PC-9 (cell line): ENCODE results near the gene ZNF687. TPM values are rescaled to one million over a fixed set of nuclear protein-coding genes. Genes with fewer than 3 reads are reported as not detected.

Experiments used
- BruUV-seq: library from RNA; stranded (reverse); fragments of 400-500 nt; replicated peaks from 2 replicates; lab custom pipeline; 2021; lab: Mats Ljungman, UMichigan
- CTCF ChIA-PET: fragments of 300-600 bp; sonication (Branson Sonifier 250); formaldehyde crosslinking; loops from one replicate; lab custom pipeline; 2022; ENCODE audit warnings: antibody characterized with exemption; lab: Charles Lee
- POLR2A ChIA-PET: fragments of 300-600 bp; sonication (Branson Sonifier 250); formaldehyde crosslinking; loops from one replicate; lab custom pipeline; 2022; ENCODE audit warnings: antibody characterized with exemption; ENCODE audit not compliant: unreplicated experiment; lab: Charles Lee
- DNase-seq, 2 experiments: peaks; one replicate each; pipeline versions ENCODE4 v3.0.0 to v3.0.0-alpha.2; 2015 to 2022; ENCODE audit warnings: mixed read lengths in 1 of 2
- H2AFZ ChIP-seq: fragments of 200-600 bp; sonication (generic); 2 replicates; pipeline ENCODE4 v1.8.1; 2017; ENCODE audit warnings: antibody characterized with exemption
- H3F3A ChIP-seq: fragments of 200-600 bp; sonication (generic); 2 replicates; pipeline ENCODE4 v1.8.1; 2017; ENCODE audit warnings: antibody characterized with exemption, mild to moderate bottlenecking, low read depth; ENCODE audit not compliant: insufficient read depth
- H3K27ac ChIP-seq: fragments of 200-600 bp; sonication (generic); 2 replicates; pipeline ENCODE4 v1.6.1; 2016; ENCODE audit warnings: mixed run types
- H3K27me3 ChIP-seq: fragments of 200-600 bp; sonication (generic); 2 replicates; pipeline ENCODE4 v1.6.1; 2016; ENCODE audit warnings: low read depth, mixed run types; ENCODE audit not compliant: insufficient read depth
- H3K36me3 ChIP-seq: fragments of 200-600 bp; sonication (generic); 2 replicates; pipeline ENCODE4 v1.6.1; 2016; ENCODE audit warnings: low read depth, mixed run types
- H3K4me1 ChIP-seq: fragments of 200-600 bp; sonication (generic); replicated peaks from 2 replicates; pipeline ENCODE4 v1.6.1; 2016; ENCODE audit warnings: mixed run types; ENCODE audit not compliant: insufficient read depth
- H3K4me2 ChIP-seq: fragments of 200-600 bp; sonication (generic); 2 replicates; pipeline ENCODE4 v1.6.1; 2017; ENCODE audit warnings: mixed run types
- H3K4me3 ChIP-seq: fragments of 200-600 bp; sonication (generic); 2 replicates; pipeline ENCODE4 v1.6.1; 2016; ENCODE audit warnings: mixed run types
- H3K79me2 ChIP-seq: fragments of 200-600 bp; sonication (generic); 2 replicates; pipeline ENCODE4 v1.6.1; 2017; ENCODE audit warnings: low read depth, mixed run types
- H3K9me2 ChIP-seq: fragments of 200-600 bp; sonication (generic); 2 replicates; pipeline ENCODE4 v1.8.1; 2017; ENCODE audit warnings: mild to moderate bottlenecking; ENCODE audit not compliant: insufficient read depth
- H3K9me3 ChIP-seq: fragments of 200-600 bp; sonication (generic); 2 replicates; pipeline ENCODE4 v1.8.1; 2016; ENCODE audit warnings: low read depth; ENCODE audit not compliant: insufficient read depth
- H4K20me1 ChIP-seq: fragments of 200-600 bp; sonication (generic); 2 replicates; pipeline ENCODE4 v1.8.1; 2017; ENCODE audit not compliant: insufficient read depth
- EZH2 ChIP-seq: fragments of 200-600 bp; sonication (generic); IDR thresholded peaks from 2 replicates; pipeline ENCODE4 v1.8.0; 2017; ENCODE audit warnings: antibody characterized with exemption, low read depth
- intact Hi-C: fragments of 100-400 bp; cut with micrococcal nuclease; formaldehyde crosslinking; loops from one replicate; pipeline ENCODE4 v1.10.0; 2022; ENCODE audit not compliant: unreplicated experiment
- total RNA-seq: library from RNA; stranded (reverse); gene quantifications from 2 replicates; pipeline ENCODE4 v1.2.3, GENCODE V29; 2021
- TF ChIP-seq, protein P1 (sequence below): fragments of 200-600 bp; sonication (generic); conservative IDR thresholded peaks from 2 replicates; pipeline ENCODE4 v1.6.1; 2017; ENCODE audit warnings: mixed run types, antibody characterized with exemption, mild to moderate bottlenecking, moderate library complexity

Gene ZNF687
- total RNA-seq, 1 experiment from 2014 or later = 26.6 TPM

GRCh38 chr1:151336556-151336955, 54.5 kb downstream of the ZNF687 start:
- no peaks in the 10 kb centered on the region for H3K4me1 ChIP-seq
- H3K27me3 ChIP-seq = no peaks in the 10 kb centered on the region
- H3K9me2 ChIP-seq = no peaks in the 10 kb centered on the region
- DNase-seq = no peak
- POLR2A ChIA-PET = no interaction called here
- H3K36me3 ChIP-seq = no peaks in the 10 kb centered on the region
- H3K4me3 ChIP-seq = no peak overlapping the region
- BruUV-seq = no TSS peak
- no peak overlapping the region for H2AFZ ChIP-seq
- no peak overlapping the region for H3K27ac ChIP-seq
- TF ChIP-seq EZH2 = no peak
- TF ChIP-seq, protein P1, sequence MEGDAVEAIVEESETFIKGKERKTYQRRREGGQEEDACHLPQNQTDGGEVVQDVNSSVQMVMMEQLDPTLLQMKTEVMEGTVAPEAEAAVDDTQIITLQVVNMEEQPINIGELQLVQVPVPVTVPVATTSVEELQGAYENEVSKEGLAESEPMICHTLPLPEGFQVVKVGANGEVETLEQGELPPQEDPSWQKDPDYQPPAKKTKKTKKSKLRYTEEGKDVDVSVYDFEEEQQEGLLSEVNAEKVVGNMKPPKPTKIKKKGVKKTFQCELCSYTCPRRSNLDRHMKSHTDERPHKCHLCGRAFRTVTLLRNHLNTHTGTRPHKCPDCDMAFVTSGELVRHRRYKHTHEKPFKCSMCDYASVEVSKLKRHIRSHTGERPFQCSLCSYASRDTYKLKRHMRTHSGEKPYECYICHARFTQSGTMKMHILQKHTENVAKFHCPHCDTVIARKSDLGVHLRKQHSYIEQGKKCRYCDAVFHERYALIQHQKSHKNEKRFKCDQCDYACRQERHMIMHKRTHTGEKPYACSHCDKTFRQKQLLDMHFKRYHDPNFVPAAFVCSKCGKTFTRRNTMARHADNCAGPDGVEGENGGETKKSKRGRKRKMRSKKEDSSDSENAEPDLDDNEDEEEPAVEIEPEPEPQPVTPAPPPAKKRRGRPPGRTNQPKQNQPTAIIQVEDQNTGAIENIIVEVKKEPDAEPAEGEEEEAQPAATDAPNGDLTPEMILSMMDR = no peak
- intact Hi-C loops = no loop called here
- peaks cover 16% of the 10 kb centered on the region for H3F3A ChIP-seq
- CTCF ChIA-PET = interaction anchor here (0.6 to 0.7 kb wide), 2 partner anchors 44 to 263 kb away, joined by 3 read pairs; no protein-coding TSS in a partner anchor
- H4K20me1 ChIP-seq = no peaks in the 10 kb centered on the region
- no peaks in the 10 kb centered on the region for H3K79me2 ChIP-seq
- no peak overlapping the region for H3K4me2 ChIP-seq
- no peaks in the 10 kb centered on the region for H3K9me3 ChIP-seq

DNA sequence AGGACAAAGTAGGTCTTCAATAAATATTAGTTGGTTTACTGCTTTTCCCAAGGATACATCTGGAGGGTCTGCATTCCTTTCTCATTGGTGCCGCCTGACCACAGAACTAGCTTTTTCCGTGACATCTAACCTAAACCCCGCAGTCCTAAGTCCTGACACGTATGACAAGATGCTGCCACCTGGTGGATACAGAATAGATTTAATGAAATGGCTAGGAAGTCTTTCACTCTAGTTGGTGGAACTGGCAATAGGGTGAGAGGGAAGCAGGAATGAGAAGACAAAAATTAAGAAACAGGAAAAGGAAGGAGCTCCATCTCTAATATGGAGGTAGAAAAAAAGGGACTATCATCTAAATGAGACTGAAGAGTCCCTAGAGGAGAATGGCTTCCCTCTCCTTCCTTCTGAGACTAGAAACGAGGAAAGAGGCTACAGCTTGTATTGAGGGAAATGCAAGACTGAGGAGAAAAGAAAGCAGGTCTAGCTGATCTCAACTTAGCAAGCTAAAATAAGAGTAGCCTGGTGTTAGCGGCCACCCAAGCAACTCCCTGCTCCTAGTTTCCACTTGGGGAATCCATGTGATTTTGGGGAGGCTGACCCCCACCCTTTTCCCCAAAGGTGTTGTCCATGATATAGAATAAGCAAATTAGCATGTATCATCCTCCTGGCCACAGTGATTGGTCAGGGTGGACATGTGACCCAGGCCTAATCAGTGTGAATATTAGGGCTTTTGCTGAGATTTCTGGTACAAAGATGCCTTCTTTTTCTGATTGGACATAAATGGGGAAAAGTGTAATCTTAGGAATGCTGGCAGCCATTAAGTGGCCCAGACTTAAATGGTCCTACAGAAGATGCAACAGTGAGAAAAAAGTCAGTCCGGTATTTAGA, 59.0 kb downstream of the ZNF687 start:
- Histone ChIP-seq H3K9me3 (no peaks in the 10 kb centered on the region), H3K4me3 (no peak overlapping the region), H3K79me2 (peaks cover 4% of the 10 kb centered on the region; the same call in 1 of the 2 replicates), H2AFZ (no peak overlapping the region), H3K27me3 (no peaks in the 10 kb centered on the region), H3K4me1 (peaks cover 2% of the 10 kb centered on the region; the same call in 1 of the 2 replicates), H4K20me1 (no peaks in the 10 kb centered on the region), H3K9me2 (no peaks in the 10 kb centered on the region), H3F3A (peaks cover 21% of the 10 kb centered on the region), H3K36me3 (peaks cover 4% of the 10 kb centered on the region; the same call in 1 of the 2 replicates), H3K4me2 (no peak overlapping the region), H3K27ac (peak overlapping the region; percentile 32)
- ChIA-PET POLR2A (interaction anchor here (0.6 to 1.0 kb wide), 6 partner anchors 9 to 644 kb away, joined by 3 to 6 read pairs (median 4); no protein-coding TSS in a partner anchor), CTCF (interaction anchor here (0.6 to 2.4 kb wide), 12 partner anchors 11 to 564 kb away, joined by 3 to 32 read pairs (median 4); partner anchors contain the start of genes PI4KB and PSMB4)
- no peak for TF ChIP-seq EZH2
- TF ChIP-seq, protein P1 = peak; percentile 85
- BruUV-seq = no TSS peak
- intact Hi-C loops = loop anchor here (1.0 to 5.0 kb wide), 2 partner anchors 40 to 144 kb away; partner anchors contain the start of gene PIP5K1A
- DNase-seq = peak; percentile 41 to 76

Other genes with a start within 250 kb of the ZNF687 start
- 3.0 and 3.6 TPM in 2 replicates for gene BNIPL, start 245.7 kb upstream of the ZNF687 start, total RNA-seq
- gene C1orf56, start 234.5 kb upstream of the ZNF687 start, total RNA-seq = 1.8 and 2.3 TPM in 2 replicates
- 59.4 and 62.8 TPM in 2 replicates for gene CDC42SE1, start 222.7 kb upstream of the ZNF687 start, total RNA-seq
- gene MLLT11, start 221.9 kb upstream of the ZNF687 start, total RNA-seq = 15.0 and 23.3 TPM in 2 replicates
- 6.4 and 6.6 TPM in 2 replicates for gene GABPB2, start 211.5 kb upstream of the ZNF687 start, total RNA-seq
- gene SEMA6C, start 135.7 kb upstream of the ZNF687 start, total RNA-seq = 5.6 and 6.1 TPM in 2 replicates
- gene TNFAIP8L2, start 125.7 kb upstream of the ZNF687 start, total RNA-seq = not detected in 2 replicates
- gene LYSMD1, start 116.4 kb upstream of the ZNF687 start, total RNA-seq = 7.6 and 12.8 TPM in 2 replicates
- gene SCNM1, start 116.2 kb upstream of the ZNF687 start, total RNA-seq = 42.5 and 47.7 TPM in 2 replicates
- 1.2 TPM in 1 of 2 replicates, not detected in the other for gene TMOD4, start 106.3 kb upstream of the ZNF687 start, total RNA-seq
- 63.9 and 72.5 TPM in 2 replicates for gene VPS72, start 92.1 kb upstream of the ZNF687 start, total RNA-seq
- 69.7 and 76.4 TPM in 2 replicates for gene PIP5K1A, start 83.7 kb upstream of the ZNF687 start, total RNA-seq
- gene PSMD4, start 27.6 kb upstream of the ZNF687 start, total RNA-seq = 230 and 255 TPM in 2 replicates
- 40.0 and 44.3 TPM in 2 replicates for gene PI4KB, start 45.1 kb downstream of the ZNF687 start, total RNA-seq
- 73.6 and 75.7 TPM in 2 replicates for gene RFX5, start 65.0 kb downstream of the ZNF687 start, total RNA-seq
- gene SELENBP1, start 90.4 kb downstream of the ZNF687 start, total RNA-seq = 11.3 and 18.4 TPM in 2 replicates
- gene PSMB4, start 117.3 kb downstream of the ZNF687 start, total RNA-seq = 334 and 345 TPM in 2 replicates
- gene POGZ, start 177.2 kb downstream of the ZNF687 start, total RNA-seq = 63.3 and 71.0 TPM in 2 replicates
- gene CGN, start 229.1 kb downstream of the ZNF687 start, total RNA-seq = 30.3 and 31.1 TPM in 2 replicates